ENCODE results near the gene AMMECR1.

The AMMECR1 gene

DNA sequence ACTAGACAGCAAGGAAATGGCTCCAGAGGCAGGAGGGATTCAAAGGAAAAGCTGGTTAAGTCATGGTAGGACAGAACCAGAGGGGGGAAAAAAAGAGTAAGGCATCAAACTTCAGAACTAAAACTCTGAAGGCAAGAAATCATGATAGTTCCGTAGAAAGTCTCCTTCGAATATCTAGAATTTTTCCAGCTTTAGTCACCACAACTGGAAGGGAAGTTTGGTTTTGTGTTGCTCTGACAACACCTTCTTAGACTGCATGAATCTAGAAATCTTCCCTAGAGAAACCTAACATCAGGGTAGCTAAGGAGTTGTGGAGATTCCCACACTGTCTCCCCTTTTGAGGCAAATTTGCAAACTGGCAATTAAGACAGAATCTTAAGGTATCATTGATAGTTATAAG lies 33.7 kb downstream of the AMMECR1 start:
- Histone ChIP-seq H3K4me1 (ENCODE audit: insufficient read depth, low read length, severe bottlenecking) (peaks cover under 1% of the 10 kb centered on the region), H3K9me3 (ENCODE audit: low read length) (no peaks in the 10 kb centered on the region), H3F3A (ENCODE audit: insufficient read depth, low read length) (no peaks in the 10 kb centered on the region), H3K9ac (ENCODE audit: low read length) (no peak overlapping the region), H3K27ac (ENCODE audit: low read depth, low read length, poor library complexity, severe bottlenecking) (no peak overlapping the region), H3K4me2 (ENCODE audit: low read length) (no peak overlapping the region), H3K27me3 (ENCODE audit: insufficient read depth, low read length) (no peaks in the 10 kb centered on the region), H3K9me2 (ENCODE audit: low read depth, low read length) (no peaks in the 10 kb centered on the region), H3K4me3 (ENCODE audit: low read depth, low read length, poor library complexity, severe bottlenecking) (no peak overlapping the region), H2AFZ (ENCODE audit: low read length) (no peak overlapping the region), H3K79me2 (ENCODE audit: insufficient read depth, low read length) (0 out of 2 replicates have a peak, but pooled peaks cover 6% of the 10 kb centered on the region), H4K20me1 (ENCODE audit: insufficient read depth, low read length) (no peaks in the 10 kb centered on the region), H3K36me3 (ENCODE audit: insufficient read depth, low read length) (no peaks in the 10 kb centered on the region)
- TF ChIP-seq, protein P1, sequence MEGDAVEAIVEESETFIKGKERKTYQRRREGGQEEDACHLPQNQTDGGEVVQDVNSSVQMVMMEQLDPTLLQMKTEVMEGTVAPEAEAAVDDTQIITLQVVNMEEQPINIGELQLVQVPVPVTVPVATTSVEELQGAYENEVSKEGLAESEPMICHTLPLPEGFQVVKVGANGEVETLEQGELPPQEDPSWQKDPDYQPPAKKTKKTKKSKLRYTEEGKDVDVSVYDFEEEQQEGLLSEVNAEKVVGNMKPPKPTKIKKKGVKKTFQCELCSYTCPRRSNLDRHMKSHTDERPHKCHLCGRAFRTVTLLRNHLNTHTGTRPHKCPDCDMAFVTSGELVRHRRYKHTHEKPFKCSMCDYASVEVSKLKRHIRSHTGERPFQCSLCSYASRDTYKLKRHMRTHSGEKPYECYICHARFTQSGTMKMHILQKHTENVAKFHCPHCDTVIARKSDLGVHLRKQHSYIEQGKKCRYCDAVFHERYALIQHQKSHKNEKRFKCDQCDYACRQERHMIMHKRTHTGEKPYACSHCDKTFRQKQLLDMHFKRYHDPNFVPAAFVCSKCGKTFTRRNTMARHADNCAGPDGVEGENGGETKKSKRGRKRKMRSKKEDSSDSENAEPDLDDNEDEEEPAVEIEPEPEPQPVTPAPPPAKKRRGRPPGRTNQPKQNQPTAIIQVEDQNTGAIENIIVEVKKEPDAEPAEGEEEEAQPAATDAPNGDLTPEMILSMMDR (IDR thresholded peaks at IDR 0.05; ENCODE audit: low read length), result no peak
- no peak for TF ChIP-seq EZH2 (IDR thresholded peaks at IDR 0.05; ENCODE audit: borderline replicate concordance, low read length)

DNA sequence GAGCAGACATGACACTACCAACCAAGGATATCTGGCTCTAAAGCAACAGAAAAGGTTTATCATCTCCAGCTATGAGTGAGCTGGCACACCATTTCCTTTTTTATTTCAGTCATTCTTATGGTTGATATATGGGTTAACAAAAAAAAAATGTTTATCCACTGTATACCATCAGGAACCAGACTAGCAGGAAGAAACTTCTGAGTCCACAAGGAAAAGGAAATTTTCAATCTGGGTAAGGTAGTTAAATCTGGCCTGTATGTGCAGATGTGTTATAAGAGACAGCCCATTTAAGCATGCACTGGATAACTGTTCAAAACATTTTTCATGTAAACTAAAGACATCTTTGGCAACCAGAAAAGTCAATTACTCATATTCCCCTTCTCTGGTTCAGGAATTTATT lies 35.0 kb downstream of the AMMECR1 start:
- Histone ChIP-seq H3K4me1 (ENCODE audit: insufficient read depth, low read length, severe bottlenecking) (peaks cover 13% of the 10 kb centered on the region), H3K9me2 (ENCODE audit: low read depth, low read length) (no peaks in the 10 kb centered on the region), H3K9me3 (ENCODE audit: low read length) (no peaks in the 10 kb centered on the region), H3K9ac (ENCODE audit: low read length) (no peak overlapping the region), H3K27me3 (ENCODE audit: insufficient read depth, low read length) (no peaks in the 10 kb centered on the region), H3F3A (ENCODE audit: insufficient read depth, low read length) (no peaks in the 10 kb centered on the region), H3K27ac (ENCODE audit: low read depth, low read length, poor library complexity, severe bottlenecking) (no peak overlapping the region), H2AFZ (ENCODE audit: low read length) (no peak overlapping the region), H3K4me2 (ENCODE audit: low read length) (no peak overlapping the region), H4K20me1 (ENCODE audit: insufficient read depth, low read length) (no peaks in the 10 kb centered on the region), H3K4me3 (ENCODE audit: low read depth, low read length, poor library complexity, severe bottlenecking) (no peak overlapping the region), H3K79me2 (ENCODE audit: insufficient read depth, low read length) (peaks cover 17% of the 10 kb centered on the region; the same call in 1 of the 2 replicates), H3K36me3 (ENCODE audit: insufficient read depth, low read length) (no peaks in the 10 kb centered on the region)
- no peak for TF ChIP-seq EZH2 (IDR thresholded peaks at IDR 0.05; ENCODE audit: borderline replicate concordance, low read length)
- TF ChIP-seq, protein P1 (IDR thresholded peaks at IDR 0.05; ENCODE audit: low read length), result no peak

DNA sequence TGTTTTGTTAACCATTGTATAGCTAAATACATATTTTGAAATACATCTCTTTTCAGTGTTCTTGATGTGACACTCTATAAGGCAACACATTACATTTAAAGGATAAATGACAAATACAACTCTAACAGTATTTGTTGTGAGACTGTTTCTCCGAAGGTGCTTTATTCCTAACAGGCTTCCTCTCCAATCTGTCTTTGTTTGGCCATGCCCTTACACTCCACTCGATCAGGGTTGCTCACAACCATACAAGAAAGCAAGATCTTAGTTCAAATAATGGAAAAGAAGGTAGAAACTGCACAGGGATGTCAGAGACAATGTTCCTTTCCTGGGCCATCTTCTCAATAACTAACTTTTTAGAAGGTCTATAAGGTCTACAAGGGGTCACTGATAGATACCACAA lies 36.5 kb downstream of the AMMECR1 start:
- no peak overlapping the region for H3K9ac ChIP-seq (ENCODE audit: low read length)
- H3K4me1 ChIP-seq (ENCODE audit: insufficient read depth, low read length, severe bottlenecking), result peaks cover 28% of the 10 kb centered on the region
- TF ChIP-seq, protein P1 (IDR thresholded peaks at IDR 0.05; ENCODE audit: low read length), result no peak
- no peak for TF ChIP-seq EZH2 (IDR thresholded peaks at IDR 0.05; ENCODE audit: borderline replicate concordance, low read length)
- no peaks in the 10 kb centered on the region for H3K27me3 ChIP-seq (ENCODE audit: insufficient read depth, low read length)
- no peaks in the 10 kb centered on the region for H4K20me1 ChIP-seq (ENCODE audit: insufficient read depth, low read length)
- no peak overlapping the region for H2AFZ ChIP-seq (ENCODE audit: low read length)
- no peaks in the 10 kb centered on the region for H3K36me3 ChIP-seq (ENCODE audit: insufficient read depth, low read length)
- H3K4me2 ChIP-seq (ENCODE audit: low read length), result no peak overlapping the region
- no peak overlapping the region for H3K4me3 ChIP-seq (ENCODE audit: low read depth, low read length, poor library complexity, severe bottlenecking)
- no peaks in the 10 kb centered on the region for H3F3A ChIP-seq (ENCODE audit: insufficient read depth, low read length)
- no peaks in the 10 kb centered on the region for H3K9me2 ChIP-seq (ENCODE audit: low read depth, low read length)
- peaks cover 18% of the 10 kb centered on the region; the same call in 1 of the 2 replicates for H3K79me2 ChIP-seq (ENCODE audit: insufficient read depth, low read length)
- no peak overlapping the region for H3K27ac ChIP-seq (ENCODE audit: low read depth, low read length, poor library complexity, severe bottlenecking)
- H3K9me3 ChIP-seq (ENCODE audit: low read length), result no peaks in the 10 kb centered on the region
